ENCODE data around the gene GBP5. TPM values are rescaled to one million over a fixed set of nuclear protein-coding genes. Genes with fewer than 3 reads are reported as not detected.
"Not testable (repeated sequence)": the region's sequence is repeated elsewhere in the genome, so short reads cannot be mapped to it uniquely, and the experiment has no call there.

GBP5 gene
- total and polyA plus RNA-seq, 9 donors, result 0.28 to 1.5 (median 0.64) TPM

DNA sequence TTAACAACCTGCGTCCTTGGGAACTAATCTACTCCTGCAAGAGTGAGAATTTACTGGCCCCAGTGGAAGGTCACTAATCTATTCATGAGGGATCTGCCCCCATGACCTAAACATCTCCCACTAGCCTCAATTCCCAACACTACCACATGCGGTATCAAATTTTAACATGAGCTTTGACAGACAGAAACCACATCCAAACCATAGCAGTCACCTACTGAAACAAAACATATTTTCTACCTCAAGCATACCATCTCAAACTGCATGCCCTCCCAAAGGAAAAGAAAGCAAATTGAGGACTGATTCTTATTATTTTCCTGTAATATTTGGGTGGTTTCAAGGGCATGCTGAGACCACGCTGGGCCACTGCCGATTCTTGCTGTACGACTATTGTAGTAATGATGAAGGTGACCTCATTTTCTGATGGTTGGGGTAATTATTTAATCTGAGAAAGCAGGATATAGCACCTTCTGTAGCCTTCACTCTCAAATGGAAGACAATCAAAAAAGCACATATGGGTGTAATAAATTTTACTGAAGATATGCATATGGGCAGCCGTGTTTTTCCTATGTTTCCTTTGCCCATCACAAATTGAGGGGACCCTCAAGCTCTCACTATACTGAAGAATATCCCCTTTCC lies 13.2 kb upstream of the GBP5 start:
- 100% methylated on average over 1 of the region's 6 CpGs for WGBS (ENCODE audit: insufficient coverage)
- Histone ChIP-seq H3K9me3 (replicated peaks; ENCODE audit: control insufficient read depth, low read depth, low read length) (no peaks in the 10 kb centered on the region), H3K36me3 (ENCODE audit: control insufficient read depth, insufficient read depth, low read length) (no peaks in the 10 kb centered on the region), H3K4me1 (ENCODE audit: control insufficient read depth, insufficient read depth, low read length) (no peaks in the 10 kb centered on the region), H3K4me3 (ENCODE audit: low read length) (no peak overlapping the region), H3K27me3 (ENCODE audit: control insufficient read depth, insufficient read depth, low read length) (no peaks in the 10 kb centered on the region), H3K27ac (ENCODE audit: low read length) (no peak overlapping the region)
- DNase-seq, result no peak

DNA sequence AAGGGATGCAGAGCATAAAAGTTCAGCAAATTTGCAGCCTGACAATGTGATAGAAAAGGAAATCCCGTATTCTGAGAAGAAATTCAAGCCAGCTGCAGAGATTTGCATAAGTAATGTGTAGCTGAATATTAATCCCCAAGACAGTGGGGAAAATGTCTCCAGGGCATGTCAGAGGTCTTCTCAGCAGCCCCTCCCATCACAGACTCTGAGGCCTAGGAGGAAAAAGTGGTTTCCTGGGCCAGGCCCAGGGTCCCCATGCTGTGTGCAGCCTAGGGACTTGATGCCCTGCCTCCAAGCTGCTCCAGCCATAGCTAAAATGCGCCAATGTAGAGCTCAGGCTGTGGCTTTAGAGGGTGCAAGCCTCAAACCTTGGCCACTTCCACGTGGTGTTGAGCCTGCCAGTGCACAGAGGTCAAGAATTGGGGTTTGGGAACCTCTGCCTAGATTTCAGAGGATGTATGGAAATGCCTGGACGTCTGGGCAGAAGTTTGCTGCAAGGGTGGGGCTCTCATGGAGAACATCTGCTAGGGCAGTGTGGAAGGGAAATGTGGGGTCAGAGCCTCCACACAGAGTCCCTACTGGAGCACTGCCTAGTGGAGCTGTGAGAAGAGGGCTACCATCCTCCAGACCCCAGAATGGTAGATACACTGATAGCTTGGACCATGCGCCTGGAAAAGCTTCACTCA lies 11.6 kb upstream of the GBP5 start:
- 60% methylated on average over 5 of the region's 5 CpGs for WGBS (ENCODE audit: insufficient coverage)
- H3K27ac ChIP-seq (ENCODE audit: low read length), result not testable (repeated sequence)

DNA sequence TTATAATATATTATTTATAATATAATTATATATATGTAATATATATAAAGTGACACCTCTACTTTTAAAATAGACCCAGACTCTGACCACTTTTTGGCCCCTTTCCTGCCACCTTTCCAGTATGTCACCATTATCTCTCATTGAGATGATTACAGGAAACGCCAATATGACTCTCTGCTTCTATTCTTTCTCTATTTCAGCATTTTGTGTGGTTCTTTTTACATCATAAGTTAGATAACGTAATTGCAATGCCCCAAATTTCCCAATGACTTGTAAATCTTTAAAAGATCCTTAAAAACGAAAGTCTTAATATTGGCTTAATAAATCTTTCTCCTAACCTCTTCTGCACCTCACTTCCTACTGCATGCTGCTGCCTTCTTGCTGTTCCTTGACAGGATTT lies 8.1 kb upstream of the GBP5 start:
- no peak overlapping the region for H3K4me3 ChIP-seq (ENCODE audit: low read length)
- H3K27me3 ChIP-seq (ENCODE audit: control insufficient read depth, insufficient read depth, low read length), result no peaks in the 10 kb centered on the region
- no peaks in the 10 kb centered on the region for H3K36me3 ChIP-seq (ENCODE audit: control insufficient read depth, insufficient read depth, low read length)
- DNase-seq, result no peak
- no peaks in the 10 kb centered on the region for H3K4me1 ChIP-seq (ENCODE audit: control insufficient read depth, insufficient read depth, low read length)
- WGBS (ENCODE audit: insufficient coverage), result 69% methylated on average over 1 of the region's 3 CpGs
- H3K9me3 ChIP-seq (replicated peaks; ENCODE audit: control insufficient read depth, low read depth, low read length), result no peaks in the 10 kb centered on the region
- H3K27ac ChIP-seq (ENCODE audit: low read length), result no peak overlapping the region

More for the DNA sequence above, 11.6 kb upstream of the GBP5 start:
- not testable (repeated sequence) for H3K4me1 ChIP-seq (ENCODE audit: control insufficient read depth, insufficient read depth, low read length); H3K36me3 ChIP-seq (ENCODE audit: control insufficient read depth, insufficient read depth, low read length); H3K9me3 ChIP-seq (replicated peaks; ENCODE audit: control insufficient read depth, low read depth, low read length); DNase-seq; H3K27me3 ChIP-seq (ENCODE audit: control insufficient read depth, insufficient read depth, low read length); H3K4me3 ChIP-seq (ENCODE audit: low read length)

- Histone ChIP-seq H3K36me3 (ENCODE audit: control insufficient read depth, insufficient read depth, low read length) (no peaks in the 10 kb centered on the region), H3K27ac (ENCODE audit: low read length) (no peak overlapping the region), H3K4me3 (ENCODE audit: low read length) (no peak overlapping the region), H3K9me3 (replicated peaks; ENCODE audit: control insufficient read depth, low read depth, low read length) (no peaks in the 10 kb centered on the region), H3K4me1 (ENCODE audit: control insufficient read depth, insufficient read depth, low read length) (no peaks in the 10 kb centered on the region), H3K27me3 (ENCODE audit: control insufficient read depth, insufficient read depth, low read length) (no peaks in the 10 kb centered on the region)
- no peak for DNase-seq
- no CpG with 5 or more reads among the region's 6 CpGs for WGBS (ENCODE audit: insufficient coverage)
Measured at GRCh38 chr1:89279011-89279466, 6.4 kb upstream of the GBP5 start.

DNA sequence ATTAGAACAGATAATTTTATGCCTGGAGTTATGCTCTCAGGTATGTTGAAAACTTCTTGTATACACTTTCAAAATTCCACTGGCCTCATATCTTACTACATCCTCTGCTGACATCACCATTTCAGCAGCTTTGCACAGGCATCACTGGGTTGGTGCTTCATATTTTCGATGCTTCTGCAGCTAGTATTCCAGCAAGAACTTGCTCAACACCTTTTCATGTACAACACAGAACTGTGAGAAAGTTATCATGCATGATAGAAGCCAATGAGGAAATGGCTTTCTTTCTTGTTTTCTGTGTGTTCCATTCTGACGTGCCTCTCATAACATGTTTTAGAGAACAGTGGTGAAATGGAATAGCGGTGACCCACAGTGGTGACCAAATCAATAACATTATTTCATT lies 5.1 kb upstream of the GBP5 start:
- H3K36me3 ChIP-seq (ENCODE audit: control insufficient read depth, insufficient read depth, low read length), result no peaks in the 10 kb centered on the region
- H3K9me3 ChIP-seq (replicated peaks; ENCODE audit: control insufficient read depth, low read depth, low read length), result no peaks in the 10 kb centered on the region
- H3K4me1 ChIP-seq (ENCODE audit: control insufficient read depth, insufficient read depth, low read length), result no peaks in the 10 kb centered on the region
- H3K27ac ChIP-seq (ENCODE audit: low read length), result no peak overlapping the region
- H3K27me3 ChIP-seq (ENCODE audit: control insufficient read depth, insufficient read depth, low read length), result no peaks in the 10 kb centered on the region
- WGBS (ENCODE audit: insufficient coverage), result 40% methylated on average over 1 of the region's 3 CpGs
- H3K4me3 ChIP-seq (ENCODE audit: low read length), result no peak overlapping the region
- DNase-seq, result no peak

DNA sequence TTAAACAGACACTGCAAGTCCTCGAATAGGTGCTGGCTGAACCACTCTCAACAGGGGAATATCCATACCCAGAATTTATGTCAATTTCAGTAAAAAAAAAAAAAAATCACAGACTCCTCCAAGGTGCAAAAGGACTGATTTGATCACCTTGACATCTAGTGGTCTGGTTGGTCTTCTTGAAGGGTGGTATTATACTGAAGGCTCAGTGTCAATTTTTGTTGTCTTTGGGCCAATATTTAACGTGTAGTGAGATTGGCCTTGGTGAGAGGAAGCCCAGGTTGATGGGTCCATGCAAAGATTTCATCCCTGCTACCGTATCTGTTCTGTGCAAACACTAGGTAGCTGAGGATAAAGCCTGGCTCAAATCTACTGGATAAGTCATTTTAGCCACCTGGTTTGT lies 4.0 kb upstream of the GBP5 start:
- no peaks in the 10 kb centered on the region for H3K4me1 ChIP-seq (ENCODE audit: control insufficient read depth, insufficient read depth, low read length)
- DNase-seq, result no peak
- no peaks in the 10 kb centered on the region for H3K27me3 ChIP-seq (ENCODE audit: control insufficient read depth, insufficient read depth, low read length)
- no peaks in the 10 kb centered on the region for H3K36me3 ChIP-seq (ENCODE audit: control insufficient read depth, insufficient read depth, low read length)
- H3K9me3 ChIP-seq (replicated peaks; ENCODE audit: control insufficient read depth, low read depth, low read length), result no peaks in the 10 kb centered on the region
- no peak overlapping the region for H3K27ac ChIP-seq (ENCODE audit: low read length)
- 75% methylated on average over 2 of the region's 3 CpGs for WGBS (ENCODE audit: insufficient coverage)
- no peak overlapping the region for H3K4me3 ChIP-seq (ENCODE audit: low read length)

- Histone ChIP-seq H3K4me3 (ENCODE audit: low read length) (no peak overlapping the region), H3K27ac (ENCODE audit: low read length) (no peak overlapping the region), H3K9me3 (replicated peaks; ENCODE audit: control insufficient read depth, low read depth, low read length) (no peaks in the 10 kb centered on the region), H3K4me1 (ENCODE audit: control insufficient read depth, insufficient read depth, low read length) (no peaks in the 10 kb centered on the region), H3K27me3 (ENCODE audit: control insufficient read depth, insufficient read depth, low read length) (no peaks in the 10 kb centered on the region), H3K36me3 (ENCODE audit: control insufficient read depth, insufficient read depth, low read length) (no peaks in the 10 kb centered on the region)
- WGBS (ENCODE audit: insufficient coverage), result 14% methylated on average over 1 of the region's 2 CpGs
- DNase-seq, result peak; percentile 20
Measured at GRCh38 chr1:89274411-89274857, 1.8 kb upstream of the GBP5 start.

- Histone ChIP-seq H3K27ac (ENCODE audit: low read length) (no peak overlapping the region), H3K4me3 (ENCODE audit: low read length) (no peak overlapping the region), H3K36me3 (ENCODE audit: control insufficient read depth, insufficient read depth, low read length) (no peaks in the 10 kb centered on the region), H3K4me1 (ENCODE audit: control insufficient read depth, insufficient read depth, low read length) (no peaks in the 10 kb centered on the region), H3K9me3 (replicated peaks; ENCODE audit: control insufficient read depth, low read depth, low read length) (no peaks in the 10 kb centered on the region), H3K27me3 (ENCODE audit: control insufficient read depth, insufficient read depth, low read length) (no peaks in the 10 kb centered on the region)
- WGBS (ENCODE audit: insufficient coverage), result 83% methylated on average over 12 of the region's 13 CpGs
- DNase-seq, result no peak
Measured at GRCh38 chr1:89273324-89273778, 691 bp upstream of the GBP5 start.

DNA sequence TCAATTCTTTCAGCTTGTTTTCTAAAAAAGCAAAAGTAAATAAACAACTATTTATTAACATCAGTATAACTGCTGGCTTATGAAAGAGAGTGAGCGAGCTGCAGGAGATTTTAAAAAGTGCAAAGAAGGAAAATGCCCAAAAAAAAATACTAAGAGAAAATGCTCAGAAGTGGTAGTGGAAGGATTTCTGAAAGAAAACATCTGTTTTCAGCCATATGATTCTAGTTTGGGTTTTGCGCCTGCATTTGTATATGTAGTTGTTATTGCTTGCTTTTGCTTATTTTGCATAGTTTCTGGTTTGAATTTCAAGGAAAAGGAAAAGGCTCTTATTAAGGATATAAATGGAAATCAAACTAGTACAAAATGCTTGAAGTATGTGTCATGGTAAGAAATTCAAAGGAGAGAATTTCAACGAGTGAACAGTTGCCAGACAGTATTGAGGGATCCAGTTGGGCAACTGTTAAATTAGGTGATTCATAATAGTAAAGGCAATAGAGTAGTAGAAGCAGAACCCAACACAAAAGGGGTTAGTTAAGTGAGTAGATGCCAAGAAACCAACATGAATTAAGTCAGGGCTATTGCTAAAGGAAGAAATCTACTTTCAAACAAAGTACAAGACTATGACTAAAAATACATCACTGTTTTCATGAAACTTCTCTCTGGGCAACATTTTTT lies 1.2 kb downstream of the GBP5 start:
- H3K9me3 ChIP-seq (replicated peaks; ENCODE audit: control insufficient read depth, low read depth, low read length), result no peaks in the 10 kb centered on the region
- no peaks in the 10 kb centered on the region for H3K27me3 ChIP-seq (ENCODE audit: control insufficient read depth, insufficient read depth, low read length)
- no peak overlapping the region for H3K4me3 ChIP-seq (ENCODE audit: low read length)
- no peaks in the 10 kb centered on the region for H3K36me3 ChIP-seq (ENCODE audit: control insufficient read depth, insufficient read depth, low read length)
- no peaks in the 10 kb centered on the region for H3K4me1 ChIP-seq (ENCODE audit: control insufficient read depth, insufficient read depth, low read length)
- WGBS (ENCODE audit: insufficient coverage), result 65% methylated on average over 2 of the region's 3 CpGs
- DNase-seq, result no peak
- H3K27ac ChIP-seq (ENCODE audit: low read length), result no peak overlapping the region

DNA sequence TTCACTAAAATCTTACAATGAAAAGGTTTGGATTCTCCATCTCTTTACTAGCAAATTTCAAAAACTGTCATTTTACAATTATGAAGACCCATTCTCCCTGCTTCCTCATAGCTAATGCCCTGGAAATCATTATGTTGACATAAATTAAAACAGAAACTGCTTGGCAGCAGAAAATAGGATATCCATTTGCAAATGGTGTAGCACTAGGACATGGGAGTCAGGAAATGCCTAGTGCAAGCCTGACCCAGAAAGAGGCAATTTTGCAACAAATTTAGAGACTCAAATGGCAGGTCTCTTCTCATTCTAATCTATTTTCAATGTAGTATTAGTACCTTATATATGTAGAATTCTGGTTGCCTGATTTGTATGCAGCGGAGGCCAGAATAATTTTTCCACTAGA lies 2.2 kb downstream of the GBP5 start:
- no peak overlapping the region for H3K27ac ChIP-seq (ENCODE audit: low read length)
- WGBS (ENCODE audit: insufficient coverage), result no CpG with 5 or more reads among the region's 1 CpG

More for the DNA sequence above, 2.2 kb downstream of the GBP5 start:
- no peaks in the 10 kb centered on the region for H3K9me3 ChIP-seq (replicated peaks; ENCODE audit: control insufficient read depth, low read depth, low read length)
- H3K27me3 ChIP-seq (ENCODE audit: control insufficient read depth, insufficient read depth, low read length), result no peaks in the 10 kb centered on the region
- H3K36me3 ChIP-seq (ENCODE audit: control insufficient read depth, insufficient read depth, low read length), result no peaks in the 10 kb centered on the region
- no peak overlapping the region for H3K4me3 ChIP-seq (ENCODE audit: low read length)
- no peak for DNase-seq
- H3K4me1 ChIP-seq (ENCODE audit: control insufficient read depth, insufficient read depth, low read length), result no peaks in the 10 kb centered on the region
